Brain microvascular endothelial cell (primary cell): ENCODE data around the gene KDF1.

Experiments used
- DNase-seq: peaks from one replicate; pipeline ENCODE4 v3.0.0-alpha.2; 2020
- H3K27ac ChIP-seq: fragments of 250-450 bp; sonication (Bioruptor Pico); 2 replicates; pipeline ENCODE4 v1.5.1; 2020; ENCODE audit warnings: mild to moderate bottlenecking, moderate library complexity
- H3K27me3 ChIP-seq: fragments of 250-450 bp; sonication (Bioruptor Pico); replicated peaks from 2 replicates; pipeline ENCODE4 v1.5.1; 2020; ENCODE audit warnings: mild to moderate bottlenecking
- H3K36me3 ChIP-seq: fragments of 250-450 bp; sonication (Bioruptor Pico); replicated peaks from 2 replicates; pipeline ENCODE4 v1.5.1; 2020; ENCODE audit warnings: mild to moderate bottlenecking
- H3K4me3 ChIP-seq: 2 replicates; pipeline ENCODE4 v1.5.1; 2011; ENCODE audit warnings: low read depth, mild to moderate bottlenecking, control low read depth, low read length, moderate library complexity
- in situ Hi-C: cut with HindIII; loops from 2 replicates; pipeline ENCODE4 v1.10.0; 2017; ENCODE audit warnings: low sequenced_read_pairs, low pct_ligation_motif_present
- TF ChIP-seq, protein P1 (sequence below): IDR thresholded peaks from 2 replicates; pipeline ENCODE4 v1.5.1; 2011; ENCODE audit warnings: low read depth, mild to moderate bottlenecking, moderate library complexity, low read length, control low read depth, inconsistent platforms; ENCODE audit errors: missing control alignments

KDF1 gene

DNA sequence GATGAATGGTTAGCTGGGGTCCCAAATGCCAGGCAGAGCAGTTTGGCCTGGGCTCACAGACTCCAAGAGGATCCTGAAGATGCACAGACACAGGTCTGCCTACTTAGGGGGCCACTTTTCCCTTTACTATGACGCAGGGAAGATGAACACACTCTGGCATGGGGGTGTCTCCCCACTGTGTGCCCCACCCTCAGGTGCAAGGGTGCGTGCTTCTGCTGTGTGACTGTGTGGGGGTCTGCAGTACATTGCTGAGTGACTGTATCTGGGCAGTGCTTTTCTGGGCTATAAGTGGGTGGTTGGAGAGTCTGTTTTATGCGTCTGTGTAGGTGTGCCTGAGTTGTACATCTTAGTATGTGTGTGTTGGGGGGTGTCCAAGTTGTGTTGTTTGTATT is 50.3 kb downstream of the KDF1 start:
- no peak overlapping the region for H3K4me3 ChIP-seq
- in situ Hi-C loops = no loop called here
- H3K36me3 ChIP-seq = no peaks in the 10 kb centered on the region
- no peak overlapping the region for H3K27ac ChIP-seq
- no peaks in the 10 kb centered on the region for H3K27me3 ChIP-seq
- TF ChIP-seq, protein P1, sequence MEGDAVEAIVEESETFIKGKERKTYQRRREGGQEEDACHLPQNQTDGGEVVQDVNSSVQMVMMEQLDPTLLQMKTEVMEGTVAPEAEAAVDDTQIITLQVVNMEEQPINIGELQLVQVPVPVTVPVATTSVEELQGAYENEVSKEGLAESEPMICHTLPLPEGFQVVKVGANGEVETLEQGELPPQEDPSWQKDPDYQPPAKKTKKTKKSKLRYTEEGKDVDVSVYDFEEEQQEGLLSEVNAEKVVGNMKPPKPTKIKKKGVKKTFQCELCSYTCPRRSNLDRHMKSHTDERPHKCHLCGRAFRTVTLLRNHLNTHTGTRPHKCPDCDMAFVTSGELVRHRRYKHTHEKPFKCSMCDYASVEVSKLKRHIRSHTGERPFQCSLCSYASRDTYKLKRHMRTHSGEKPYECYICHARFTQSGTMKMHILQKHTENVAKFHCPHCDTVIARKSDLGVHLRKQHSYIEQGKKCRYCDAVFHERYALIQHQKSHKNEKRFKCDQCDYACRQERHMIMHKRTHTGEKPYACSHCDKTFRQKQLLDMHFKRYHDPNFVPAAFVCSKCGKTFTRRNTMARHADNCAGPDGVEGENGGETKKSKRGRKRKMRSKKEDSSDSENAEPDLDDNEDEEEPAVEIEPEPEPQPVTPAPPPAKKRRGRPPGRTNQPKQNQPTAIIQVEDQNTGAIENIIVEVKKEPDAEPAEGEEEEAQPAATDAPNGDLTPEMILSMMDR = no peak
- no peak for DNase-seq

DNA sequence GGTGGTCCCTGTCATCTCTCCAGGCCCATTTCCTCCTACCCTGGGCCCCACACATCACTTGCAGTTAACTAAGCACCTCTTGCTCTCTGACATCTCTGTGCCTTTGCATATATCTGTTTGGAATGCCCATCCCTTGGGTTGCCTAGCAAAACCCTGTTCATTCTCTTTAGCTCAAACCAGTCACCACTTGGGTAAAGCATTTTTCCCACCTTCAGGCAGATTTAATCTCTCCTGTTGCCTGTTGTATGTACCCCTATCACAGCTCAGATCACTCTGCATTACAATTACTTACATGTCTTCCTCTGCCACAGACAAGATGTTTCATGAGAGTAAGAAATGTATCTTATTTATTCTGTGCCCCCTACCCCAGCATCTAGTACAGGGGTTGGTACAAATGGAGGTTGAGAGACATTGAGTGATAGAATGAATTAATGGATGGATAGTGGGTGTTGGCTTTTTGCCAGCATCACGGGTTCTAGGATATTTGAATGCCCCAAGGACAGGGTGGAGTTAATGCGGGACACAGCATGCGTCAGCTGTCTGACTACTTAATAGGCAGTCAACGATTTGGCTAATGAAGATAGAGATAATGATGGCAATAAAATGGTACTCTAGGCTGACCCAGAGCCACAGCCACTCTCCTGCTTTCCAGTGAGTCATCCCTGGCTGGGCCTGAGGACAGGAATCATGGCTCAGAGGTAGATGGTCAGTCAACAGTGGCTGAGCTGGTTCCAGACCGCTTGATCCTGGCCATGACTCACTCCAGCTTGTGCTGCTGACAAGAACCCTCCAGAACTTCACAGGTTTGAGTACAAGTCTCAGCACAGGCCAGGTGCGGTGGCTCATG is 53.0 kb downstream of the KDF1 start:
- Histone ChIP-seq H3K4me3 (no peak overlapping the region), H3K27me3 (no peaks in the 10 kb centered on the region), H3K36me3 (no peaks in the 10 kb centered on the region), H3K27ac (no peak overlapping the region)
- in situ Hi-C loops = no loop called here
- TF ChIP-seq, protein P1 = no peak
- DNase-seq = peak; percentile 80

DNA sequence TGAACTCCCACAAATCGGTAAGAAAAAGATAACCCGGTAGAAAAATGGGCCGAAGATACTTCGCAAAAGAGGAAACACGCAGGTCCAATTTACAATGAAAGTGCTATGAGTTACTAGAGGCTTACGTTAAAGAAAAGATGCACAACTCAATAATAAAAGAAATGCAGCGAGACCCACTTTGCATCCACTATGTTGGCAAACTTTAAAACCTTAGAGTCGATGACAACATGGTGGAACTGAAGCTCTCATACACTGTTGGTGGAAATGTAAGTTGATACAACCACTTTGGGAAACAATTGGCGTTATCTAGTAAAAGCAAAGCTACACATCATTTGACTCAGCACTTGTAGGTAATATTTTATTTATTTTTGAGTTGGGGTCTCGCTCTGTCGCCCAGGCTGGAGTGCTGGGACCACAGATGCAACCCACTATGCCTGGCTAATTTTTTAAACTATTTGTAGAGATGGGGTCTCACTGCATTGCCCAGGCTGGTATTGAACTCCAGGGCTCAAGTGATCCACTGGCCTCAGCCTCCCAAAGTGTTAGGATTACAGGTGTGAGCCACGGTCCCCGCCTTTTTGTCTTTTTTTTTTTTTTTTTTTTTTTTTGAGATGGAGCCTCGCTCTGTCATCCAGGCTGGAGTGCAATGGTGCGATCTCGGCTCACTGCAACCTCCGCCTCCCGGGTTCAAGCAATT is 59.3 kb downstream of the KDF1 start:
- peaks cover 9% of the 10 kb centered on the region for H3K36me3 ChIP-seq
- no peak for DNase-seq
- TF ChIP-seq, protein P1 = no peak
- peak overlapping the region; percentile 96 for H3K4me3 ChIP-seq
- no peaks in the 10 kb centered on the region for H3K27me3 ChIP-seq
- H3K27ac ChIP-seq = peak overlapping the region; percentile 91
- in situ Hi-C loops = no loop called here

DNA sequence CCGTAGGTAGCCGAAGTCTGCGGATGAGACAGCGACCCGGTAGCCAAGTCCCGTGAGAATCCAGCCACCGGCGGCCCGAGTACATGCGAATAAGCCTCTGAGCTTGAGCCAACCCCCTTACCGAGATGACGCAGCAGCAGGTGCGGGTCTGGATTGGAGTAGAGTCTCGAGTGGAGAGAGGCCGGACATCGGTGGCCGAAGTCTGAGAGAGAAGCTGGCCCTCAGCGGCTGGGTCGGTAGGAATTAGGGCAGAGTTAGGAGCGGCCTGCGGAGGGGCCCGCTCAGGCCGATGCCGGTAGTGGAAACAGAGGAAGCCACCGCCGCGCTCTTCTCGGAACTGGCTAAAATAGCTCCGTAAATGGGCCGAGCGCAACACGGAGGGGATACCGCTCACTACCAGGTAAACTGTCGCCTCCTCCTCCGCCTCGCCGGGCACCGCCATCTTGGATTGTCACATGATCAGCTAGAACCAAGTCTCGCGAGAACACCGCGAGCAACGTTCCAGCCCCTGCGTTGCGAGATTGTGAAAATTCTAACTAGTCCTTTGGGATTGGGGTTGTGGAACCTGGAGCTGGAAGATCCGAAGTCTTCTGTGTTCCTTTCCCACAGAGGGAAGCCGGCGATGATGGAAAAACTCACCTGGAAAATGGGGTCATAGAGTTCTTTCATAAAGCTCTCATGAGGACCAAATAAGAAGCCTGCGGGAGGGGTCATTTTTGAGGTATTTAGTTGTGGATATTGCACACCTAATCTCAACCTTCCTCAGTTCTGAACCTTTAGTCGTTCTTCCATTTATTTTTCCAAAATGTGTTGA is 60.1 kb downstream of the KDF1 start, which contains the start of gene GPATCH3:
Gene GPATCH3, minus strand, starts transcription at position 467 of the 814 bp plus-strand sequence. Its CDS starts 25 bp downstream, at position 442.
- in situ Hi-C loops = no loop called here
- peak within 1 kb of the TSS; percentile 91 for H3K27ac ChIP-seq
- peaks cover 14% of the 10 kb centered on the region for H3K36me3 ChIP-seq
- H3K4me3 ChIP-seq = peak within 1 kb of the TSS; percentile 96
- DNase-seq = peak; percentile 90
- TF ChIP-seq, protein P1 = no peak
- H3K27me3 ChIP-seq = no peaks in the 10 kb centered on the region
